ENCODE data around the gene HDLBP.
A peak's percentile ranks its signal among the peaks of the same experiment; 100 is the strongest.
"Not testable (repeated sequence)": the region's sequence is repeated elsewhere in the genome, so short reads cannot be mapped to it uniquely, and the experiment has no call there.

Gene HDLBP

DNA sequence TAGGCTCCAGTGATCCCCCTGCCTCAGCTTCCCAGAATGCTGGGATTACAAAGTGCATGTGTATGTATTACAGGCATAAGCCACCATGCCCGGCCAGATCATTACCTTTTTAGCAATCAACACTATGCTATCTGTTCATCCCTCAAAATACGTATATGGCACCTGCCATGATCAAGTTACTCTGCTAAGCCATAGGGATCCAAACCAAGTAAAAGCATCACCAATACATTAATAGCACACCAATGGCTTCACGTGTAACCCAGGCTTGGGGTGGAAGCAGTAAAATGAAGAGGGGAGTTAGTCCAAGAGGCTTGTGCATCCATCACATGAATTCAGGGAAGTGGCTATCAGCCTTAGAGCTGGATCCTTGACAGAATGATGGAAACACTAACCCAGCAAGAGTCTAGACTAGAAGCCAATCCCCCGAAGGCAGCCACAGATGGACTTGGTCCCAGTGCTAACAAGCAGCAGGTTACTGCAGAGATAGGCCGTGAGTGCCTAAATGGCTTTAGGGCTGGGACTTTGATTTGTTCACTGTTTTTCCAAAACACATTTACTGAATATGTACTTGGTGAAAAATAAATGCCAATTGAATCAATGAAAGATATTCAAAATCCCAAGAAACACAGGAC lies 11.3 kb downstream of the HDLBP start:
- no peak for DNase-seq

DNA sequence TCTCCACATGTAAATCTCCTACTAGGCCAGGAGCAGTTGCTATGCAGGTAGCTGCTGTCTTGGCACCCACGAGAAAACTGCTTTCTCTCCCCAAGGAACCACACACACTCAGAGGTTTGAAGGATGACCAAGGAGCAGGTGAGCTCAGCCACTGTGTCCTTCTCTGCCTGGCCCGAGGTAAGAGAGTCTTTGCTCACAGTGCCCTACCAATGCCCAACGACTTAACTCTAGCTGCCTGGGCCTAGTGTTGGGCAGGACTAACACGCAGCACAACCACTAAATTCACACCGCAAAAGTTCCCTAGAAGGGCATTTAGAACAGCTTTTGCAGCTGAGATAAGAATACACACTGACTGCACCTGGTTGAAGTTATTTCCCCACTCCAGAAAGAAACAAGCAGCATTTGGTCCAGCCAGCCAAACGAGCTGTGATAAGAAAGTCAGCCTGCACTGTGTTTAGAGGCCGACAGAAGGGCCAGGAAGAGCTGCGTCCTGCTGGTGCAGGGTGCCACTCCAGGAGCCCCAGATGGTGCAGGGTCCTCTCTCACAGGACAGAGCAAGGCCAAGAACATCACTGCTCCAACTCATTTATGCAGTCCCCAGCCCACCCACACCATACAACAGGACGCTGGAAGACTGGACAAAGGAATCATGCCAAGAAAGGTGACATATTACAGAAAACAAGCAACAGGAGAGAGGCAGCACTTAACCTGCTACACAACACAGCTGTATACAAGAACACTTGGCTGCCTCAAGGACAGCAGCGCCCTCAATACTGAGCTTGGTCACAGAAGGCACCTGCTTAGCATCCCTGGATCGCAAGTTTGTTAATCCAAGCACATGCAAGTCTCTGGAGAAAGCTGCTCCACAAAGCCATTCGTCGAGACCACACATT lies 12.5 kb downstream of the HDLBP start:
- DNase-seq: no peak

- no peak for DNase-seq
Measured at GRCh38 chr2:241302083-241302482, 13.4 kb downstream of the HDLBP start.

DNA sequence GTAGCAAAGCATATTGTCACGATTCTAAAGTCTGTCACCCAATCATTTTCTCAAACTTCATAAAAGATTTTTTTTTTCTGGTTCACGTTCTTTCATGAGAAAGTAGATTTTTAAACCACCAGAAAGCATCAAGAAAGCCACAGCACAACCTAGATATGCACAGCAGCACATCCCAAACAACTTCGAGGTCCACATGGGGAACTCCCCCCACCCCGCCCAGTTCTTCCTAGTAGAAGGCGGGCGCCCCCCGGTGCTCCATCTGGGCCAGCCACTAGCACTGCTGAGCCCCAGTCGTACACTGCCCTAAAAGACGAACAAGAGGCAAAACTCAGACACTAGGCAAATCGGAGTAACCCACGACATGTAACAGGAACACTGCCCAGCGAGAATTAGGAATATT lies 15.5 kb downstream of the HDLBP start:
- peak in 1 of 5 donors; percentile 21 for DNase-seq

GRCh38 chr2:241298673-241299072 lies 16.8 kb downstream of the HDLBP start:
- peak in 3 of 5 donors; percentile 11 to 27 (median 15) for DNase-seq

DNA sequence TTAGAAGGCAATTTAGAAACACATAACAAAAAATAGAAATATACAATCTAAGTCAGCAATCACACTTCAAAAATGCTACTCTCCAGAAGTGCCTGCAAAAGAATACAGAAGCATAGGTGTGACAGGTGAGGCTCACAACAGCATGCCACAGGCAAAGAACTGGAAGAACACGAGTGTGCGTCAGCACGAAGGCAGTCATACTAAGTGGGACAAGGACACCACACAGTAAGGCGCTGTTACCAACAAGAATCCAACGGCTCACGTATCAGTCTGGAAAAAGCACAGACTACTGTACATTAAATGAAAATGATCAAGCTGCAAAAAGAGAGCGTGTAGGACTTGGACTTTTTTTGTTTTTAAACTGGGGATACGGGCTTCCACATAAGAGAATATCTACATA lies 18.7 kb downstream of the HDLBP start:
- no peak for DNase-seq

- no peak for DNase-seq
Measured at GRCh38 chr2:241295326-241296095, 20.0 kb downstream of the HDLBP start.

DNA sequence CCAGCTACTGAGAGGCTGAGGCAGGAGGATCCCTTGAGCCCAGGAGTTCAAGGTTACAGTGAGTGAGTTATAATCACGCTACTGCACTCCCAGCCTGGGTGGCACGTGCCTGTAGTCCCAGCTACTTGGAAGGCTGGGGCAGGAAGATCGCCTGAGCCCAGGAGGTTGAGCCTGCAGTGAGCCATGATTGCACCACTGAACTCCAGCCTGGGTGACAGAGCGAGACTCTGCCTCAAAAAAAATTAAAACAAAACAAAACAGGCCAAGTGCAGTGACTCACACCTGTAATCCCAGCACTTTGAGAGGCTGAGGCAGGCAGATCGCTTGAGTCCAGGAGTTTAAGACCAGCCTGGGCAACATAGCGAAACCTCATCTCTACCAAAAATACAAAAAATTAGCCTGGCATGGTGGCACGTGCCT lies 22.1 kb downstream of the HDLBP start:
- DNase-seq: not testable (repeated sequence)

DNA sequence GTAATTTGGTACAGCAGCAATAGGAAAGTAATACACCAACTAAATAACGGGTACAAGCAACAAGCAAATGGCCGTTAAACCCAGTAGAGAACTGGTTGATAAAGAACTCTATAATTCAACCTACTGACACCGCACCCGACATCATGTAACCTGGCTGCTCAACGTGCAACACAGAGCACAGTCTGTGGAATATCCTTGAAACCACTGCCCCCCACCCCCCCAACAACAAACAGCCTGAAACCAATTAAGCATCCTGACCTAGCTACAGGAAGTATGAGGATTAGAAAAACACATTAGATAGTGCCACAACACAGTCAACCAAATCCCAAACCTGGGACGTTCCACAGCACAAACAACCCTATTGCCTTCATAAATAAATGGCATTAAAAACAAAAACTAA lies 23.5 kb downstream of the HDLBP start:
- DNase-seq: no peak

DNA sequence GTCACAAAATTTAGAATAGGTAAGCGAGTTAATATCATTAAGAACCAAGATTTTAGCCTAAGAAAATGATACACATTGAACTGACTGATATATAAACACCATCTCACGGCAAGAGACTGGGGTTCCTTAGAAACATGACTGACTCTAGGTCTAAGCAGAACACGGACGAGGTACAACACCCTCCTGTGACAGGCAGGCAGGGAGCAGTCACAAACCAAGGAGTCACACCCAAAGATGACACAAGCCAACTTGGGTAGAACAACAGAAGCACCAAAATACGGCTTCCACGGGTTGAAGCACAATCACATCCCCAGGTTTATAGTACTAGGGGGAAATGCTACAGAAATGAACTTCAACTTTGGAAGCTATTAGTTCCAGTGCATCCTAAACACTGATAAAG lies 24.3 kb downstream of the HDLBP start:
- no peak for DNase-seq

- DNase-seq: no peak
Measured at GRCh38 chr2:241289597-241289996, 25.9 kb downstream of the HDLBP start.

DNA sequence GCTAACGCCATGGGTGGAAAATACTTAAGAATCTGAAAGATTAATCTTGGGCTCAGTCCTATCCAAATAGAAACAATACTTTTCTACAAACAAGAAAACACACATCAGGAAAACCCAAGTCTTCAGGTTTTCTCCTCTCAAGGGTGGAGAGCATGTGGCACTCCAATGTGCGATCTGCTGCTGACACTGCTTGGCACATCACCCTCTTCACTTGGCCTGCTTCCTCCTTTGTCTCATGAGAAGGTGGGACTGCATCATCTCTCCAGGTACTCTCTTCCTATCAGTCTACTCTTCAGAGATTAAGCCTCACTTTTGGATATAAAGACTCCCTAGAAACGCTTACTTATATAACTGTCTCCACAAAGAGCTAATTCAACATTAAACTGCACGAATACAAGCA lies 26.4 kb downstream of the HDLBP start:
- DNase-seq: no peak

DNA sequence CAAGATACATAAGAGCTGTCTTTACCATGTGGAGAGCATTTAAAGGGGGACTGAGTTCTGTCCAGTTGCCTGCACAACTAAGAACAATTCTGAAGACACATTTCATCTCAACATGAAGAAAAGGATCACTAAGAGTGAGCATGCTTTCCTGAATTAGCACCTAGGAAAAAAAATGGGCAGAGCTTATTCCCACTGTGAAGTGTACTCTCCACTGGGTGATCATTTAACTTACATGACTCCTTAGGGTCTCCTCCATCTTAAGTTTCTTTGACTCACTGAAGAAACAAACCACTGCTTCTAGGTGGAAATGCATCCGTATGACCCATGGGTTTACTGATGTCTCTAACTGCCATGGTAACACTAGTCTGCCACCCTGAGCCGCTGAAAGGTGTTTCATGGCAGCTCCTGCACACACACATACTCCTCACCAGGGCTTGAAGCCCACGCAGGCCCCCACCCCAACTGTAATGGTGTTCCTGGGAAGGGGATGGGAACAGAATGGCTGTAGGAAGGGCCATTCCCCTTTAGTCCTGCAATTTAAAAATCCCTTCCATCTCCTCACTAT lies 27.1 kb downstream of the HDLBP start:
- DNase-seq: no peak

DNA sequence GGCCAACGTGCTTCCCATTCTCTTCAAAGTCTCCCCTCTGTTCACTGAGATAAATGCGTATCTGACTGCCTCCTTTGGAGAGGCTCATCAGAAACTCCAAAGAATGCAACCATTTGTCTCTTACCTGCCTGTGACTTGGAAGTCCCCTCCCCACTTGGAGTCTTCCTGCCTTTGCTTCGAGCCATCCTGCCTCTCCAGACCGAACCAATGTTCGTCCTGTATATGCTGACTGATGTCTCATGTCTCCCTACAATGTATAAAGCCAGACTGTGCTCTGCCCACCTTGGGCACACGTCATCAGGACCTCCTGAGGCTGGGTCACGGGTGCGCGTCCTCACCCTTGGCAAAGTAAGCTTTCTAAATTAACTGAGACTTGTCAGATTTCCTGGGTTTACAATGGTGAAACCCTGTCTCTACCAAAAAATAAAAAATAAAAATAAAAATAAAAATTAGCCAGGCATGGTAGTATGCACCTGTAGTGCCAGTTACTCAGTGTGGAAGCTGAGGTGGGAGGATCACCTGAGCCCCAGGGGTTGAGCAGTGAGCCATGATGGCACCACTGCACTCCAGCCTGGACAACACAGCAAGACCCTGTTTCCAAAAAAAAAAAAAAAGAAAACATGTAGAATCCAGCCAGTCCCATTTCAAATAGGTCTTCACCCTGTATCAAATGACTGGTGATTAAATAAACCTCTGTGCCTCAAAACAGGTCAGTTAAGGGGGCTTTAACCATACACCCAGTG lies 29.0 kb downstream of the HDLBP start:
- no peak for DNase-seq

DNA sequence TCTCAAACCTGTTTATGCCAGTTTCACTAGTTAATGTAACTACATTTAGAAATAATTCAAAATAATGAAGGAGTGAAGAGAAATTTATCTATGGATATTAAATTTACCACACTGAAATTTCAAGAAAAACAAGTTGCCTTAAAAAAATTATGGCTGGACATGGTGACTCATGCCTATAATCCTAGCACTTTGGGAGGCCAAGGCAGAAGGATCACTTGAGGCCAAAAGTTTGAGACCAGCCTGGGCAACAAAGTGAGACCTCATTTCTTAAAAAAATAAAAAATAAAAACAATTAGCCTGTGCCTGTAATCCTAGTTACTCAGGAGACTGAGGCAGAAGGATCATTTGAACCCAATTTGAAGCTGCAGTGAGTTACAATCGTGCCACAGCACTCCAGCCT lies 29.9 kb downstream of the HDLBP start:
- no peak for DNase-seq

DNA sequence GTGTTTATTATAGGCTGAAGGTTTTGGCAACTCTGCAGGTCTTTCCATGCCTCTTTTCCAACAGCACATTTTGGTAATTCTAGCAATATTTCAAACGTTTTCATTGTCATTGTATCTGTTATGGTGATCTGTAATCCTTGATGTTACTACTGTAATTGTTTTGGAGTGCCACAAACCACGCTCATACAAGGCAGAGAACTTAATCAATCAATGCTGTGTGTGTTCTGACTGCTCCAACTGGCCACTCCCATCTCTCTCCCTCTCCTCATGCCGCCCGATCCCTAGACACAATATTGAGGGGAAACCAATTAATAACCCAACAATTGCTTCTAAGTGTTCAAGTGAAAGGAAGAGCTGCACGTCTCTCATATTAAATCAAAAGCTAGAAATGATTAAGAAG lies 32.9 kb downstream of the HDLBP start:
- no peak for DNase-seq

DNA sequence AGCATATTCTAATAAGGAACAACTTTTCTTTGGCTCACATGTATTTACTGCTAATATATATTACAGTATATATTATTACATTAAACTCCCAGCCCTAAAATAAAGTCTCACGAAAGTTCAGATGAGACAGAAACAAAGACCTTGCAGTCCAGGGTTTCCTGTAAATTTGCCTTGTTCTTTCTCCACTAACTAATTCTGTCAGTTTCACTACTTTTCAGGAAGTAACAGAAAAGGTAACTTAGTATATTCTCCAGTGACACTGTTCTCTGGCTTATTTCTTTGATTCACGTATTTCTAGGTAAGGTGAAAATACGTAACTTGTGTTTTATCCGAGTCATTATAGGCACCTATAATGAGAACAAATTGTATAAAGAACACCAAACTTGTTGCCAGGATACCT lies 35.2 kb downstream of the HDLBP start:
- no peak for DNase-seq

GRCh38 chr2:241279828-241280227 lies 35.6 kb downstream of the HDLBP start:
- DNase-seq: no peak

- no peak for DNase-seq
Measured at GRCh38 chr2:241279413-241279812, 36.1 kb downstream of the HDLBP start.

GRCh38 chr2:241278306-241278705 lies 37.2 kb downstream of the HDLBP start:
- DNase-seq: not testable (repeated sequence)

GRCh38 chr2:241275910-241276309 lies 39.6 kb downstream of the HDLBP start:
- DNase-seq: no peak

DNA sequence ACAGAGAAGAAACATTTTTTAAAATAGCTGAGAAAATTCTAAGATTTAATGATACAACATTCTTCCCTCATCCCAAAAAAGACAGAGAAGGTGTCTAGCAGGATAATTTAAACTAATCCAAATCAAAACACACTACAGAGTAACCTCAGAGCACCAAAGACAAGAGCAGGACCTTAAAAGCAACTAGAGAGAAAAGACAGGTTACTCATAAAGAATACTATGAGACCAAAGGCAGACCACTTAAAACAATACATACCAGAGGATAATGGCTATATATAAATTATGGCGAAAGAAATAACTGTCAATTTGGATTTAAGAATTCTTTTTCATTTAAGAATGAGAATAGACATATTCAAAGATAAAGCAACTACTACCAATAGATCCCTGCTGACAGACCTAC lies 40.0 kb downstream of the HDLBP start:
- DNase-seq: no peak
